PC-3 (cell line): ENCODE results near the gene MYL9. TPM values are rescaled to one million over a fixed set of nuclear protein-coding genes. Genes with fewer than 3 reads are reported as not detected.
"Not testable (repeated sequence)": the region's sequence is repeated elsewhere in the genome, so short reads cannot be mapped to it uniquely, and the experiment has no call there.

ENCODE experiments used
- ATAC-seq: fragments of 200-7000 bp; cut with Tn5 transposase; 2 replicates; pipeline ENCODE4 v1.9.1; 2020; ENCODE audit warnings: mild to moderate bottlenecking, moderate library complexity
- BruUV-seq: library from RNA; stranded (reverse); fragments of 400-500 nt; replicated peaks from 2 replicates; lab custom pipeline; 2021; lab: Mats Ljungman, UMichigan
- CTCF ChIA-PET: fragments of 300-600 bp; sonication (Branson Sonifier 250); formaldehyde crosslinking; loops from one replicate; lab custom pipeline; 2022; ENCODE audit warnings: antibody characterized with exemption; lab: Charles Lee
- POLR2A ChIA-PET: fragments of 300-600 bp; sonication (Branson Sonifier 250); formaldehyde crosslinking; loops from one replicate; lab custom pipeline; 2022; ENCODE audit warnings: antibody characterized with exemption; ENCODE audit not compliant: unreplicated experiment; lab: Charles Lee
- DNase-seq: peaks from one replicate; pipeline ENCODE4 v3.0.0-alpha.2; 2015
- H2AFZ ChIP-seq: fragments of 300-600 bp; sonication (generic); 2 replicates; pipeline ENCODE4 v1.6.0; 2016; ENCODE audit warnings: antibody characterized with exemption, low read length
- H3F3A ChIP-seq: fragments of 300-600 bp; sonication (generic); one replicate; pipeline ENCODE4 v1.6.0; 2017; ENCODE audit warnings: antibody characterized with exemption, low read length, control low read depth, mild to moderate bottlenecking; ENCODE audit not compliant: unreplicated experiment
- H3K27ac ChIP-seq: fragments of 300-600 bp; sonication (generic); 2 replicates; pipeline ENCODE4 v1.5.1; 2016; ENCODE audit warnings: mild to moderate bottlenecking, low read length
- H3K27me3 ChIP-seq: fragments of 300-600 bp; sonication (generic); 2 replicates; pipeline ENCODE4 v1.6.1; 2016; ENCODE audit warnings: low read length, mixed read lengths
- H3K36me3 ChIP-seq: fragments of 300-600 bp; sonication (generic); 2 replicates; pipeline ENCODE4 v1.6.1; 2016; ENCODE audit warnings: low read depth, mixed run types, low read length, mixed read lengths
- H3K4me1 ChIP-seq: fragments of 300-600 bp; sonication (generic); 2 replicates; pipeline ENCODE4 v1.5.1; 2016; ENCODE audit warnings: low read length; ENCODE audit not compliant: insufficient read depth
- H3K4me2 ChIP-seq: fragments of 300-600 bp; sonication (generic); 2 replicates; pipeline ENCODE4 v1.6.0; 2016; ENCODE audit warnings: low read length
- H3K4me3 ChIP-seq: fragments of 300-600 bp; sonication (generic); 2 replicates; pipeline ENCODE4 v1.5.1; 2016; ENCODE audit warnings: mild to moderate bottlenecking, low read length, mixed read lengths
- H3K79me2 ChIP-seq: fragments of 300-600 bp; sonication (generic); 2 replicates; pipeline ENCODE4 v1.6.1; 2017; ENCODE audit warnings: low read length, mixed read lengths
- H3K9ac ChIP-seq: fragments of 300-600 bp; sonication (generic); 2 replicates; pipeline ENCODE4 v1.6.0; 2016; ENCODE audit warnings: mild to moderate bottlenecking, low read length
- H3K9me2 ChIP-seq: fragments of 300-600 bp; sonication (generic); replicated peaks from 2 replicates; pipeline ENCODE4 v1.6.1; 2016; ENCODE audit warnings: mixed run types, low read length, mixed read lengths
- H3K9me3 ChIP-seq: fragments of 300-600 bp; sonication (generic); 2 replicates; pipeline ENCODE4 v1.6.1; 2016; ENCODE audit warnings: low read length, mixed read lengths
- H4K20me1 ChIP-seq: fragments of 300-600 bp; sonication (generic); 2 replicates; pipeline ENCODE4 v1.6.1; 2016; ENCODE audit warnings: low read length, mixed read lengths
- CTCF ChIP-seq: fragments of 300-600 bp; sonication (generic); conservative IDR thresholded peaks from 2 replicates; pipeline ENCODE4 v1.5.1; 2017; ENCODE audit warnings: antibody characterized with exemption, low read depth, mild to moderate bottlenecking, low read length
- EZH2 ChIP-seq: fragments of 300-600 bp; sonication (generic); IDR thresholded peaks from one replicate; pipeline ENCODE4 v1.6.1; 2017; ENCODE audit warnings: antibody characterized with exemption, mild to moderate bottlenecking, low read length; ENCODE audit not compliant: unreplicated experiment
- EZH2phosphoT487 ChIP-seq: fragments of 300-600 bp; sonication (generic); IDR thresholded peaks from 2 replicates; pipeline ENCODE4 v1.6.1; 2018; ENCODE audit warnings: mild to moderate bottlenecking, antibody characterized with exemption, low read length, borderline replicate concordance
- intact Hi-C: fragments of 100-400 bp; cut with micrococcal nuclease; formaldehyde crosslinking; loops from 2 replicates; pipeline ENCODE4 v1.9.0; 2023
- total RNA-seq: library from RNA; depleted of rRNA; stranded (reverse); fragments of >200 nt; gene quantifications from 2 replicates; pipeline ENCODE4 v1.2.3, GENCODE V29; 2014

Gene MYL9
- total RNA-seq, 1 experiment from 2014 or later, result 12.0 TPM

- H3K27ac ChIP-seq, H3K4me2 ChIP-seq, DNase-seq, H3K9me3 ChIP-seq, H3F3A ChIP-seq, H3K4me3 ChIP-seq, CTCF ChIA-PET, H3K4me1 ChIP-seq, H2AFZ ChIP-seq, H3K9me2 ChIP-seq, intact Hi-C loops, H4K20me1 ChIP-seq, H3K27me3 ChIP-seq, BruUV-seq, H3K79me2 ChIP-seq, ATAC-seq, H3K9ac ChIP-seq: not testable (repeated sequence)
- H3K36me3 ChIP-seq, result peaks cover 36% of the 10 kb centered on the region; the same call in 1 of the 2 replicates
- POLR2A ChIA-PET, result interaction anchor here (0.6 kb wide), 1 partner anchor 37 kb away, joined by 3 read pairs; no protein-coding TSS in a partner anchor
Observed at GRCh38 chr20:36522412-36522811, 18.9 kb upstream of the MYL9 start.

GRCh38 chr20:36523341-36523740, 18.0 kb upstream of the MYL9 start:
- Histone ChIP-seq H2AFZ (no peak overlapping the region), H3K9me2 (no peaks in the 10 kb centered on the region), H4K20me1 (no peaks in the 10 kb centered on the region), H3K79me2 (no peaks in the 10 kb centered on the region), H3K27ac (no peak overlapping the region), H3F3A (no peaks in the 10 kb centered on the region), H3K9ac (no peak overlapping the region), H3K4me2 (no peak overlapping the region), H3K9me3 (no peaks in the 10 kb centered on the region), H3K27me3 (no peaks in the 10 kb centered on the region), H3K36me3 (peaks cover 36% of the 10 kb centered on the region; the same call in 1 of the 2 replicates), H3K4me3 (no peak overlapping the region), H3K4me1 (no peaks in the 10 kb centered on the region)
- BruUV-seq, result no TSS peak
- ChIA-PET CTCF (no interaction called here), POLR2A (no interaction called here)
- ATAC-seq (no peak), DNase-seq (no peak)
- intact Hi-C loops, result no loop called here
- TF ChIP-seq EZH2phosphoT487 (no peak), EZH2 (no peak), CTCF (no peak)

- no peaks in the 10 kb centered on the region for H3K4me1 ChIP-seq
- no peak overlapping the region for H3K4me3 ChIP-seq
- ChIA-PET CTCF (no interaction called here), POLR2A (no interaction called here)
- ATAC-seq (no peak), DNase-seq (no peak)
- H3K9me3 ChIP-seq, result no peaks in the 10 kb centered on the region
- intact Hi-C loops, result no loop called here
- no peaks in the 10 kb centered on the region for H3K9me2 ChIP-seq
- TF ChIP-seq EZH2, result no peak
- TF ChIP-seq CTCF, result no peak
- no peak for TF ChIP-seq EZH2phosphoT487
- no peaks in the 10 kb centered on the region for H3K27me3 ChIP-seq
- H3K4me2 ChIP-seq, result no peak overlapping the region
- no peaks in the 10 kb centered on the region for H3K79me2 ChIP-seq
- no peaks in the 10 kb centered on the region for H4K20me1 ChIP-seq
- H3K27ac ChIP-seq, result no peak overlapping the region
- no peak overlapping the region for H3K9ac ChIP-seq
- peaks cover 32% of the 10 kb centered on the region; the same call in 1 of the 2 replicates for H3K36me3 ChIP-seq
- H2AFZ ChIP-seq, result no peak overlapping the region
- no peaks in the 10 kb centered on the region for H3F3A ChIP-seq
- no TSS peak for BruUV-seq
Observed at GRCh38 chr20:36525620-36526365, 15.5 kb upstream of the MYL9 start.
